HG03135 (cell line): ENCODE measurements around the gene LMOD3.

Experiments
- ATAC-seq: cut with Tn5 transposase; IDR thresholded peaks from one replicate; pipeline ENCODE4 v1.9.1; 2021; ENCODE audit warnings: mild to moderate bottlenecking, moderate library complexity; ENCODE audit not compliant: unreplicated experiment

Gene LMOD3

GRCh38 chr3:69065318-69065964 lies 57.0 kb downstream of the LMOD3 start:
- no peak for ATAC-seq

- no peak for ATAC-seq
Measured at GRCh38 chr3:69063636-69064035, 58.8 kb downstream of the LMOD3 start.

GRCh38 chr3:69059688-69060087 lies 62.7 kb downstream of the LMOD3 start:
- no peak for ATAC-seq

- no peak for ATAC-seq
Measured at GRCh38 chr3:69058947-69059224, 63.5 kb downstream of the LMOD3 start.

GRCh38 chr3:69058180-69058946 lies 64.0 kb downstream of the LMOD3 start:
- ATAC-seq = peak; percentile 90
